HG03060 (cell line): ENCODE measurements around the gene GYPC.

Experiments used
- ATAC-seq: cut with Tn5 transposase; IDR thresholded peaks from one replicate; pipeline ENCODE4 v1.9.1; 2021; ENCODE audit warnings: low read depth, moderate number of reproducible peaks; ENCODE audit not compliant: unreplicated experiment

GYPC gene

DNA sequence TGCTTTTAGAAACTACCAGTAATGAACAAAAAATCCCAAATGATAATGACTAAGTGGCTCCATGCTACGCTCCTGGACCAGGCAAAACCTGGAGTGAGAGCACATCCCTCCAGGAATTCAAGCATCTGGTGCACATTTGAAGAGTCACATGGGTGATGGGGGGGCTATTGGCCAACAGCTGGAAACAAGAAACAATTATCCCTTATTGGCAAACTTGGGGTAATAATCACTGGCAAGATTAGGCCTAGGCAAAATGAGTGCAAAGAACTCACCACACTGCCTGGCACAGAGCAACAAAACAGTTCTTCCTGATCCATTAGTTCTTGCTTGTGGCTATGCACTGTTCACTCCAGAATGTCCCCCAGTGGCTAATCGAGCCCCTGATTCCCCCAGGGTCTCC is 66.1 kb downstream of the GYPC start:
- no peak for ATAC-seq

DNA sequence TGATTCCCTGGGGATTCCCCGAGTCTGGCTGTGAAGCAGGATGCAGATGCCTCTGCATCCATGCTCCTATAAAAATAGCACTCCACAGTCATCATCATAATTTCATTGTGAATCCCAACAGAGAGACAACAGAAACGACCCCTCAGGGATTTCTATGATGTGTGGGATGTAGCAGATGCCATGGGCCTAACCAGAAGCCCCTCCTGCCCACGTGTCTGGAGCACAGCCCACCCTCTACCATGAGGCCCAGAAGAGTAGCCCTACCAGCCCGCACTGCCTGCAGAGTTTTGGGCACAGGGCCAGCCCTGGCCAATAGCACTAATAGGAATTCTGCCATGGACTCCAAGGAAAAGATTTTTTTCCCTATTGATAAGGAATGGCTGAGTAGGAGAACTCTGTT is 66.6 kb downstream of the GYPC start:
- ATAC-seq = no peak

DNA sequence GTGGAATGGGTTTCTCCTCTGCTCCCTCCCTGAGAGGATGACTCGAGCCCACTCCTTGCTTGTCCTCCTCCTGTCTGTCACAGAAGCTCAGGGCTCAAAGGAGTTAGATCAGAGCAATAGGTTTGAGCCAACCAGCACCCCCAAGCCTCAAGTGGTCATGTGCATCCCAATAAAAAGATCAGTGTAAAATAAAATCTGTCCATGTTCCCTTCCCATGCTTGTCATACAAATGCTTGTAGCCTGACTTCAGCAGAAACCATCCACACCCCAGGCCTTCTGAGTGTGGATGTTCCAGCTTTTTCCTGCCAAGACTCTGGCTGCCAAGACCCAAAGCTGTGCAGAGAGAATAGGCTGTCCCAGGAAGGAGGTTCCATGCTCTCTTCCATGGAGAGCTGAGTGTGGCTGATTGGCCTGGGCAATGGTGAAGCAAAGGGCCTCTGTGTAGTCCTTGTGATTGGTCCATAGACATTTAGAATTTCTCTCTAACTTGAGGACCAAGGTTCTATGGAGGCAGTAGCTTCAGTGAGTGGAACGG is 67.4 kb downstream of the GYPC start:
- ATAC-seq = no peak

DNA sequence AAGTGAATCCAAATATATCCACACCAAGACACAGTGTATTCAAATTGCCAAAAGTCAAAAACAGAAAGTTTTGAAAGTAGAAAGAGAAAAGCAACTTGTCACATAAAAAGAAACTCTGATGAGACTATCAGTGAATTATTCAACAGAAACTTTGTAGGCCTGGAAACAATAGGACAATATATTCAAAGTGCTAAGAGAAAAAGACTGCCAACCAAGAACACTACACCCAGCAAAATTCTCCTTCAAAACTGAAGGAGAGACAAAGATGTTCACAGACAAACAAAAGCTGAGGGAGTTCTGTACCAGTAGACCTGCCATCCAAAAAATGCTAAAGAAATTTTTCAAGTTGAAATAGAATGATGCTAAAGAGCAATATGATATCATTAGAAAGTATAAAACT is 69.6 kb downstream of the GYPC start:
- ATAC-seq = no peak

DNA sequence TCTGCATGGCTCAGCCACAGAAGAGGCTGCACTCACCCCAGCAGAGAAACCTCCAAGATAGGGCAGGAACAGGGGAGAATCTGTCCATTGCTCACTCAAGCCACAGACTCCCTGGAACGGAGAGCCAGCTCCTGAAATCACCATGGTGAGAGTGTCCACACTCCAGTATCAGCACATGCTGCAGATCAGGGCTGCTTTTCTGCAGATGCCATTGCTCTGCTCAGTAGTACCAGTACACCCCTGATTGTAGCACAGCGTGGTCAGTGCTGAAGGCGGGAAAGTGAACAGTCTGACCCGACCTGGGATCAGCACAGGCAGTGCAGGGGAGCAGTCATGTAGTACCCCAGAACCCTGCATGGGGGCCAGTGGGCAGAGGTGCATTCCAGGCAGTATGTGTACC is 73.9 kb downstream of the GYPC start:
- no peak for ATAC-seq

DNA sequence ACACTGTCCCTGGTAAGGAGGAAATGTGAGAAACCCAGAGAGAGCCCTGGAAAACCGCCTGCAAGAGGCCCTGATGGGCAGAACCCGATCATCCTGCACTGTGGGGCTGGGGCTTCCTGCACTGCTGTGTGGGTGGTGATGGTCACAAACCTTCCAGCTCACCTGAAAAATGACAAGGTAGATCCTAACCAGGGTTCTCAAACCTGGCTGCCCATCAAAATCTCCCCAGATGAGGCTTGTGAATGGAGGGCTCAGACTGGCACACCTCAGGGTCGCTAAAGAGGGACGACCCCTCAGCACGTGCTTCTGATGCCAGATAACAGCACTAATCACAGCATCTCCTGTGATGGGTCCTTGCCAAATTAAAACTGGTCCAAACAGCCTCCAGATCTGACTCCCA is 74.7 kb downstream of the GYPC start:
- ATAC-seq = no peak

DNA sequence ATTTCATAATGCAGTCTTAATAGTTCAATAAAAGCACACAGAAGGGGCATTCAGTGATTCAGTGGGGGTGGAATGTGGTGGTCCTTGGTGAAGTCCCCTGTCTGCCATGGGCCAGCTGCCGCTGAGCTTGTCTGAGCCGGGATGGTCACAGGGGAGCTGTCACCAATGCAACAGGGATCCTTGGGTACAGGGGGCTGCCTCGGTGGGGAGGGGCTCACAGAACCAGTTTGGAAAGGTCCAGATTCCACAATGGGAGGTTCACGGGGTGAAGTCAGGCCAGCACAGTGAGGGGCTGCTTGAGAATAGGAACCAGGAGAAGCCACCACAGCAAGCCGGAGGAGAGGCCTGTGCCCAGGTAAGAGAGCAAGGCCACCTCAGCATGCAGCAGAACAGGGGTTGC is 75.4 kb downstream of the GYPC start:
- ATAC-seq = no peak

DNA sequence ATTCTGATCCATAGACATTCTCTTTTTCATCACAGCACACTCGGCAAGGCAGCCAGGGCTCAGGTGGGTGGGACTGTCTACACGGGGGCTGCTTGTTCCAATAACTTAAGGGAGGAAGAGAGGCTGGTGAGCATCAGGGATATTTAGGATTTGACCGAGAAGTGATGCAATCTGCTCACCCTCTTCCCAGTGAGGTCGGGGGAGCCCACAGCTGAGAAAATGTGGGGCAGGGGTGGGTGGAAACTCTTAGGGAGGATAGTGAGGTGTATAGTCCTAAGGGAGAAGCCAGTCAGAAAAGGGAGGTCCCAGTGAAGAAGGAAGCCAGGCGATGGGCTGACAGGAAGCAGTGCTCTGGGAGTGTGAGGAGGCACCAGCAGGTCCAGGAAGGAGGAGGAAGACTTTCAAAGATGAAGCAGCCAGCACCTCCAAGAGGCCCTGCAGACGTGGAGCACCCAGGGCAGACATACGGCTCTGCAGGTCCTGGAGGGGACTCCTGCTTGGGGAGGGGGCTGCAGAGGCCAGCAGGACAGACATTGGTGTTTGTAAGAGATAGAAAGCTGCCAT is 76.8 kb downstream of the GYPC start:
- no peak for ATAC-seq

DNA sequence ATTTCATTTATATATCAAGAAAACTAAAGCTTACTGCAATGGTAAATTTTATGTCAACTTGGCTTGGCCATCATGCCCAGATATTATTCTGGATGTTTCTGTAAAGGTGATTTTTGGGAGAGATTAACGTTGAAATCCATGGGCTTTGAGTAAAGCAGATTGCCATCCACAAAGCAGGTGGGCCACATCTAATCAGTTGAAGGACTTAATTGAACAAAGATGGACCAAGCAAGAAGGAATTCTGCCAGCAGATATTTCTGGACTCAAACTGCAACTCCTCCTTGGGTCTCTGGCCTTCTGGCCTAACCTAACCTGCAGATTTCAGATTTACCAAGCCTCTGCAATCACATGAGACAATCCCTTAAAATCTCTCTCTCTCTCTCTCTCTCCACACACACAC is 77.8 kb downstream of the GYPC start:
- no peak for ATAC-seq

DNA sequence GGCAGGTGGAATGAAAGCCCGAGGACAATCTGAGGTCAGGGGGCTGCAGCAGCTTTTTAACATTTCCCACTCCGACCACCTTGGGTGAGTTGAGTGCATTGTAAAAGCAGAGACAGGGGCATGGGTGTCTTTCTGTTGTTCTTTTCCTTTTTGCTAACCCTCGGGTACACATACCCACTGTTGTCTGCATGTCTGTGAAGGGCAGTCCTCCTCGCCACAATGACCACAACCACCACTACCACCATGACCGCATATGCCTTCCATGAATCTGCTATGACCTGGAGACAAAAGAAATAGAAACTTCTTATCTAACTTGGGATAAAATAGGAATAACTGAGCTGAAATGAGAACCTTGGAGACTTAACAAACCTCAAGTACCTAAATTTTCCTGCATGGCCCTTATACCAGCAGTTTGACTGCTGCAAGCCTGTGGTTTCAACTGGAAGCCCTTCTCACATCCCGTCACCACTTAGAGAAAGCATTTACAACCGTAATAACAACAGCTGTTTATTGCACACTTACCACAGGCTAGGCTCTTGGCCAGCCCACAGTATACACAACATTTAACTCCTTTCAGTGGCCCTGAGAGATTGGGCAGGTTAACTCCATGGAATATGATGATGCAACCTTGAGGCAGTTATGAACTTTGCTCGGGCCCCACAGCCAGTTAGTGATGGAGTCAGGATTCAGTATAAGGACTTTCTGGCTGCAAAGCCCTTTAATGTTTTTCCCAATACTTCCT is 80.3 kb downstream of the GYPC start:
- no peak for ATAC-seq

DNA sequence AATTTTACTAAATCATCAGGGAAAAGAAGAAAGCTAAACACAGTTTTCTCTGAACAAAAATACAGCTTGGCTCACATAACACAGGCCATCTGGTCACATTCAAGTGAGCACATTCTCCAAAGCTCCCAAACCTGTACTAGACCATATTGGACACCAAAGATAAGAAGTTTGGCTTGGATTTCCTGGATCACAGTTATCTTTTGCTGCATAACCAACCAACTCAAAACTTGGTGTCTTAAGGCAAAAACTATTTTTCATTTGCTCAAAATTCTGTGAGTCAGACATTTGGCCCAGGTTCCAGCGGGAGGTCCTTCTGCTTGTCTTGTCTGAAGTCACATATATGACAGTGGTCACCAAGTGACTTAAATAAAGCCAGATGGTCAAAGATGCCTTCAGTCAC is 83.2 kb downstream of the GYPC start:
- ATAC-seq = no peak

DNA sequence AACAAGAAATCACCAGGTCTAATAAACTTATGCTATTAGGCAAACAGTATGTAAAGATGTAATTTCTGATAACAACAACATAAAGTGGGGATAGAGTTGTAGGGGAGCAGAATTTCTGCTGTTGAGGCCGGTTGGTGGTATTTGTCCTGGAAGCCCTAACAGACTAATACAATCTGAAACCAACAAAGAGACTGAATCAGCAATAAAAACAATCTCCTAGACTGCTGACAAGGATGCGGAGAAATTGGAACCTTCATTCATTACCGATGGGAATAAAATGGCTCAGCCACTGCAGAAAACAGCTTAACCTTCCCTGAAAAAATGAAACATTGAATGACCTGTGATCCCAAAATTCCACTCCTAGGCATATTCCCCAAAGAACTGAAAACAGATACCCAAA is 88.7 kb downstream of the GYPC start:
- no peak for ATAC-seq
